OCI-LY7 (cell line): ENCODE measurements around the gene CGNL1. TPM values are rescaled to one million over a fixed set of nuclear protein-coding genes. Genes with fewer than 3 reads are reported as not detected.

Experiments used
- BruUV-seq: library from RNA; stranded (reverse); fragments of 400-500 nt; replicated peaks from 2 replicates; lab custom pipeline; 2021; lab: Mats Ljungman, UMichigan
- CTCF ChIA-PET: fragments of 300-600 bp; sonication (Branson Sonifier 250); formaldehyde crosslinking; loops from one replicate; lab custom pipeline; 2022; ENCODE audit warnings: antibody characterized with exemption; ENCODE audit not compliant: unreplicated experiment; lab: Charles Lee
- POLR2A ChIA-PET: fragments of 300-600 bp; sonication (Branson Sonifier 250); formaldehyde crosslinking; loops from one replicate; lab custom pipeline; 2022; ENCODE audit warnings: antibody characterized with exemption; lab: Charles Lee
- DNase-seq: peaks from one replicate; pipeline ENCODE4 v3.0.0-alpha.2; 2015; ENCODE audit warnings: low spot score
- H2AFZ ChIP-seq: fragments of 200-600 bp; sonication (generic), shearing (Covaris generic); 2 replicates; pipeline ENCODE4 v1.6.1; 2014; ENCODE audit warnings: mild to moderate bottlenecking, antibody characterized with exemption, low read length, moderate library complexity
- H3K27ac ChIP-seq: fragments of 200-600 bp; sonication (generic); 2 replicates; pipeline ENCODE4 v1.5.1; 2014; ENCODE audit warnings: mixed run types, low read depth, mild to moderate bottlenecking, moderate library complexity, low read length, inconsistent platforms; ENCODE audit not compliant: poor library complexity, severe bottlenecking
- H3K36me3 ChIP-seq: fragments of 200-600 bp; sonication (generic); 2 replicates; pipeline ENCODE4 v1.6.1; 2014; ENCODE audit warnings: mild to moderate bottlenecking, antibody characterized with exemption, low read length, moderate library complexity, mixed read lengths; ENCODE audit not compliant: insufficient read depth
- H3K4me1 ChIP-seq: fragments of 200-600 bp; sonication (generic); 2 replicates; pipeline ENCODE4 v1.5.1; 2014; ENCODE audit warnings: mild to moderate bottlenecking, low read length; ENCODE audit not compliant: insufficient read depth, poor library complexity, severe bottlenecking
- H3K4me2 ChIP-seq: fragments of 200-600 bp; sonication (generic); 2 replicates; pipeline ENCODE4 v1.6.1; 2014; ENCODE audit warnings: mild to moderate bottlenecking, low read length
- H3K4me3 ChIP-seq: fragments of 200-600 bp; sonication (generic); 2 replicates; pipeline ENCODE4 v1.5.1; 2014; ENCODE audit warnings: mild to moderate bottlenecking, low read depth, low read length; ENCODE audit not compliant: poor library complexity, severe bottlenecking
- H3K79me2 ChIP-seq: fragments of 200-600 bp; sonication (generic); 2 replicates; pipeline ENCODE4 v1.6.1; 2016; ENCODE audit warnings: low read depth, mild to moderate bottlenecking, low read length, moderate library complexity, mixed read lengths; ENCODE audit not compliant: insufficient read depth
- H3K9me2 ChIP-seq: fragments of 200-600 bp; sonication (generic); 2 replicates; pipeline ENCODE4 v1.6.1; 2016; ENCODE audit warnings: mild to moderate bottlenecking, low read length, mixed read lengths; ENCODE audit not compliant: insufficient read depth
- H3K9me3 ChIP-seq: fragments of 200-600 bp; sonication (generic); 2 replicates; pipeline ENCODE4 v1.6.1; 2014; ENCODE audit warnings: mild to moderate bottlenecking, mixed run types, low read length, mixed read lengths
- H4K20me1 ChIP-seq: fragments of 200-600 bp; sonication (generic); 2 replicates; pipeline ENCODE4 v1.6.1; 2014; ENCODE audit warnings: mild to moderate bottlenecking, antibody characterized with exemption, low read length, moderate library complexity, mixed read lengths; ENCODE audit not compliant: insufficient read depth
- CTCF ChIP-seq: fragments of 200-600 bp; sonication (generic); conservative IDR thresholded peaks from 2 replicates; pipeline ENCODE4 v1.5.1; 2014; ENCODE audit warnings: mild to moderate bottlenecking, antibody characterized with exemption, low read length, moderate library complexity, mixed read lengths
- EZH2phosphoT487 ChIP-seq: fragments of 200-600 bp; sonication (generic); IDR thresholded peaks from 2 replicates; pipeline ENCODE4 v1.6.1; 2018; ENCODE audit warnings: low read depth, borderline replicate concordance, mild to moderate bottlenecking, mixed run types, antibody characterized with exemption, low read length, moderate library complexity, mixed read lengths
- intact Hi-C: fragments of 100-400 bp; cut with micrococcal nuclease; formaldehyde crosslinking; loops from one replicate; pipeline ENCODE4 v1.10.0; 2022; ENCODE audit not compliant: unreplicated experiment
- total RNA-seq, 2 experiments: library from RNA; depleted of rRNA in 1 of 2; stranded (reverse); fragments of >200 nt in 1 of 2; shearing (Covaris generic) in 1 of 2; gene quantifications; 2 replicates each; pipeline ENCODE4 v1.2.3, GENCODE V29; 2014 to 2022

CGNL1 gene
- total RNA-seq, 2 experiments from 2014 or later = 0.04 TPM; not detected in 1

- DNase-seq = no peak
- Histone ChIP-seq H3K9me2 (no peaks in the 10 kb centered on the region), H4K20me1 (no peaks in the 10 kb centered on the region), H3K27ac (no peak overlapping the region), H3K79me2 (no peaks in the 10 kb centered on the region), H3K4me3 (no peak overlapping the region), H2AFZ (no peak overlapping the region), H3K4me1 (peaks cover under 1% of the 10 kb centered on the region), H3K36me3 (no peaks in the 10 kb centered on the region), H3K4me2 (no peak overlapping the region), H3K9me3 (no peaks in the 10 kb centered on the region)
- TF ChIP-seq EZH2phosphoT487 (no peak), CTCF (no peak)
- no TSS peak for BruUV-seq
- ChIA-PET CTCF (no interaction called here), POLR2A (no interaction called here)
- intact Hi-C loops = no loop called here
Observed at GRCh38 chr15:57556040-57556439, 179.7 kb downstream of the CGNL1 start.

- no TSS peak for BruUV-seq
- no peaks in the 10 kb centered on the region for H4K20me1 ChIP-seq
- no peaks in the 10 kb centered on the region for H3K9me2 ChIP-seq
- TF ChIP-seq EZH2phosphoT487 (no peak), CTCF (no peak)
- no peak overlapping the region for H3K4me3 ChIP-seq
- POLR2A ChIA-PET = no interaction called here
- H3K4me1 ChIP-seq = peaks cover 6% of the 10 kb centered on the region
- intact Hi-C loops = no loop called here
- no peak overlapping the region for H3K4me2 ChIP-seq
- no peaks in the 10 kb centered on the region for H3K9me3 ChIP-seq
- CTCF ChIA-PET = no interaction called here
- no peaks in the 10 kb centered on the region for H3K36me3 ChIP-seq
- no peak overlapping the region for H2AFZ ChIP-seq
- DNase-seq = no peak
- no peaks in the 10 kb centered on the region for H3K79me2 ChIP-seq
- H3K27ac ChIP-seq = no peak overlapping the region
Observed at GRCh38 chr15:57557267-57557666, 181.0 kb downstream of the CGNL1 start.

- no peak overlapping the region for H3K27ac ChIP-seq
- no peaks in the 10 kb centered on the region for H3K79me2 ChIP-seq
- BruUV-seq = no TSS peak
- no peaks in the 10 kb centered on the region for H3K9me3 ChIP-seq
- ChIA-PET CTCF (no interaction called here), POLR2A (no interaction called here)
- TF ChIP-seq EZH2phosphoT487 = no peak
- TF ChIP-seq CTCF = no peak
- no peaks in the 10 kb centered on the region for H4K20me1 ChIP-seq
- no peak for DNase-seq
- H3K4me3 ChIP-seq = no peak overlapping the region
- intact Hi-C loops = no loop called here
- peaks cover 6% of the 10 kb centered on the region for H3K4me1 ChIP-seq
- H2AFZ ChIP-seq = no peak overlapping the region
- H3K9me2 ChIP-seq = no peaks in the 10 kb centered on the region
- no peaks in the 10 kb centered on the region for H3K36me3 ChIP-seq
- H3K4me2 ChIP-seq = no peak overlapping the region
Observed at GRCh38 chr15:57557810-57558209, 181.5 kb downstream of the CGNL1 start.
